Stimulated activated CD8-positive, alpha-beta memory T cell treated with anti-CD3 and anti-CD28 coated beads, Interleukin-15, amount 100 ng/mL, for 24 hours (primary cell): Measurements from ENCODE around the gene TASOR.

Experiments
- DNase-seq: peaks from one replicate; pipeline ENCODE4 v3.0.0-alpha.2; 2020; ENCODE audit warnings: low read depth

The TASOR gene

GRCh38 chr3:56688191-56688590 is 5.1 kb upstream of the TASOR start:
- no peak for DNase-seq

GRCh38 chr3:56684029-56684428 is 964 bp upstream of the TASOR start:
- DNase-seq = no peak

- DNase-seq = peak; percentile 45
Measured at GRCh38 chr3:56682462-56683121, 473 bp downstream of the TASOR start.

GRCh38 chr3:56681984-56682461 is 1.0 kb downstream of the TASOR start:
- DNase-seq = peak; percentile 40

GRCh38 chr3:56680054-56680580 is 2.9 kb downstream of the TASOR start:
- DNase-seq = no peak

- no peak for DNase-seq
Measured at GRCh38 chr3:56677286-56677685, 5.8 kb downstream of the TASOR start.

GRCh38 chr3:56673781-56674457 is 9.1 kb downstream of the TASOR start:
- no peak for DNase-seq

- no peak for DNase-seq
Measured at GRCh38 chr3:56667973-56668579, 15.0 kb downstream of the TASOR start.

GRCh38 chr3:56664823-56665222 is 18.2 kb downstream of the TASOR start:
- no peak for DNase-seq

GRCh38 chr3:56655709-56656108 is 27.4 kb downstream of the TASOR start:
- DNase-seq = no peak

- DNase-seq = no peak
Measured at GRCh38 chr3:56654460-56654859, 28.6 kb downstream of the TASOR start.

GRCh38 chr3:56645407-56645806 is 37.7 kb downstream of the TASOR start:
- no peak for DNase-seq

GRCh38 chr3:56633602-56634535 is 49.2 kb downstream of the TASOR start:
- DNase-seq = no peak
